Anterior cingulate cortex (tissue), 58 donors: Measurements from ENCODE around the gene ACLY.
"Not testable (repeated sequence)": the region's sequence is repeated elsewhere in the genome, so short reads cannot be mapped to it uniquely, and the experiment has no call there.

Source experiments
- DNase-seq, 58 donors: peaks; one replicate each; lab custom pipeline; 2025; lab: John Stamatoyannopoulos, UW

ACLY gene

GRCh38 chr17:41837761-41838538 lies 80.8 kb downstream of the ACLY start, which contains the start of gene KLHL10:
TSS of gene KLHL10 (plus strand) at chr17:41837825. CDS start at chr17:41837933, 108 bp downstream.
- no peak for DNase-seq

GRCh38 chr17:41836550-41837196 lies 82.1 kb downstream of the ACLY start:
- DNase-seq = no peak

GRCh38 chr17:41835800-41836549 lies 82.8 kb downstream of the ACLY start, which contains the start of gene NT5C3B:
TSS of gene NT5C3B (minus strand) at chr17:41836232. CDS start at chr17:41836193, 39 bp downstream.
- DNase-seq = peak in 51 of 58 donors; percentile 5 to 67 (median 41)

GRCh38 chr17:41835214-41835799 lies 83.4 kb downstream of the ACLY start:
- DNase-seq = no peak

GRCh38 chr17:41829961-41830360 lies 88.8 kb downstream of the ACLY start:
- not testable (repeated sequence) for DNase-seq

- DNase-seq = no peak
Observed at GRCh38 chr17:41825175-41825845, 93.4 kb downstream of the ACLY start.

- no peak for DNase-seq
Observed at GRCh38 chr17:41824086-41824485, 94.7 kb downstream of the ACLY start.

GRCh38 chr17:41823580-41823979 lies 95.2 kb downstream of the ACLY start:
- no peak for DNase-seq

- DNase-seq = no peak
Observed at GRCh38 chr17:41823141-41823524, 95.6 kb downstream of the ACLY start.

GRCh38 chr17:41822216-41823140 lies 96.3 kb downstream of the ACLY start:
- DNase-seq = no peak

- no peak for DNase-seq
Observed at GRCh38 chr17:41821776-41822175, 97.0 kb downstream of the ACLY start.

GRCh38 chr17:41818024-41818423 lies 100.7 kb downstream of the ACLY start:
- no peak for DNase-seq
